ENCODE results near the gene ARHGEF38.

The ARHGEF38 gene

GRCh38 chr4:105594099-105595010, 41.9 kb downstream of the ARHGEF38 start:
- H3K4me1 ChIP-seq (ENCODE audit: control insufficient read depth, insufficient read depth, low read length, poor library complexity, severe bottlenecking): no peaks in the 10 kb centered on the region
- 100% methylated on average over 1 of the region's 7 CpGs for WGBS, 2 experiments (ENCODE audit: insufficient coverage in 2 of 2)
- no peaks in the 10 kb centered on the region for H3K36me3 ChIP-seq (ENCODE audit: control insufficient read depth, insufficient read depth, low read length)
- H3K4me3 ChIP-seq (ENCODE audit: extremely low read depth, insufficient read depth, low read length, poor library complexity, severe bottlenecking): no peak overlapping the region
- no peaks in the 10 kb centered on the region for H3K9me3 ChIP-seq (ENCODE audit: control insufficient read depth, low read length)
- H3K27ac ChIP-seq (ENCODE audit: low read depth, low read length, severe bottlenecking): no peak overlapping the region

DNA sequence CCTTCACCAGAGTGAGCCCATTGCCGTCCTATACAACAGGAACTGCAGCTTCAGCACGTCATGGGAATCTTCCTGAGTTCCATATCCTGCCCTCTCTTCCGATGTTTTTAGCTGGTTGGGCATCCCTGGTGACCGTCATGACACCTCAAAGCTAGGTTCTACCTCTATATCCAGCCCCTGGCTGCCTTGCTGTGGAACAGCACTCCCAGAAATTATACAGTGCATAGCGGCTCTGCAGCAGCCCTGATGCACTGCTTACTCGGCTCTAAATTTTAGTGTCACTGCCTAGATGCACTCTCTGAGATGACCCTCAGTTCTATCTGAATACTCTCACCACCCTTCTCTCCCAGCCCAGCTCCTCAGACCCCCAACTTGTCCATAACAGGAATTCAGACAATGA, 44.3 kb downstream of the ARHGEF38 start:
- H3K9me3 ChIP-seq (ENCODE audit: control insufficient read depth, low read length): no peaks in the 10 kb centered on the region
- no peaks in the 10 kb centered on the region for H3K4me1 ChIP-seq (ENCODE audit: control insufficient read depth, insufficient read depth, low read length, poor library complexity, severe bottlenecking)
- no peak overlapping the region for H3K27ac ChIP-seq (ENCODE audit: low read depth, low read length, severe bottlenecking)
- WGBS, 2 experiments (ENCODE audit: insufficient coverage in 2 of 2): 75 to 79% methylated on average over 5 to 6 of the region's 6 CpGs
- no peaks in the 10 kb centered on the region for H3K36me3 ChIP-seq (ENCODE audit: control insufficient read depth, insufficient read depth, low read length)
- H3K4me3 ChIP-seq (ENCODE audit: extremely low read depth, insufficient read depth, low read length, poor library complexity, severe bottlenecking): no peak overlapping the region

DNA sequence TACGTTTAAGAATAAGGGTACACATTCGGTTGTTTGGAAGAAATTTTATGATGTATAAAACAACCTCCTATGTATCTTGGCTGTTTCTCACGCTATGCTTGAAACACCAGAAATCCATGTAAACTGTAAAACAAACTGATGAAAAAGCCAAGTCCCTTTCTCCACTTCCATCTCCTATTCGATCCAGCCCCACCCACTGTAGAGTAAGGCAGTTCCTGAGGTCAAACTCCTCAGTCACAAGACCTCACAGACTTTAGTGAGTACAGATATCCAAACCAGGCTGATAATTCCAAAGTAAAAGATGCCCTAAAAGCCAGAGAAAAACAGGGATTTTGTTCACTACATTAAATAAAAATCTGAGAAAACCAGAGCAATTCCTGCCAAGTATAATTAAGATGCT, 45.6 kb downstream of the ARHGEF38 start:
- H3K4me1 ChIP-seq (ENCODE audit: control insufficient read depth, insufficient read depth, low read length, poor library complexity, severe bottlenecking): no peaks in the 10 kb centered on the region
- no peak overlapping the region for H3K4me3 ChIP-seq (ENCODE audit: extremely low read depth, insufficient read depth, low read length, poor library complexity, severe bottlenecking)
- WGBS, 2 experiments (ENCODE audit: insufficient coverage in 2 of 2): 83 to 100% methylated on average over 1 of the region's 4 CpGs
- no peaks in the 10 kb centered on the region for H3K36me3 ChIP-seq (ENCODE audit: control insufficient read depth, insufficient read depth, low read length)
- H3K9me3 ChIP-seq (ENCODE audit: control insufficient read depth, low read length): no peaks in the 10 kb centered on the region
- H3K27ac ChIP-seq (ENCODE audit: low read depth, low read length, severe bottlenecking): no peak overlapping the region

- H3K4me1 ChIP-seq (ENCODE audit: control insufficient read depth, insufficient read depth, low read length, poor library complexity, severe bottlenecking): no peaks in the 10 kb centered on the region
- no peaks in the 10 kb centered on the region for H3K9me3 ChIP-seq (ENCODE audit: control insufficient read depth, low read length)
- no peaks in the 10 kb centered on the region for H3K36me3 ChIP-seq (ENCODE audit: control insufficient read depth, insufficient read depth, low read length)
- no CpG with 5 or more reads among the region's 1 CpG for WGBS, 2 experiments (ENCODE audit: insufficient coverage in 2 of 2)
- H3K4me3 ChIP-seq (ENCODE audit: extremely low read depth, insufficient read depth, low read length, poor library complexity, severe bottlenecking): no peak overlapping the region
- no peak overlapping the region for H3K27ac ChIP-seq (ENCODE audit: low read depth, low read length, severe bottlenecking)
Measured at GRCh38 chr4:105598787-105599186, 46.4 kb downstream of the ARHGEF38 start.

DNA sequence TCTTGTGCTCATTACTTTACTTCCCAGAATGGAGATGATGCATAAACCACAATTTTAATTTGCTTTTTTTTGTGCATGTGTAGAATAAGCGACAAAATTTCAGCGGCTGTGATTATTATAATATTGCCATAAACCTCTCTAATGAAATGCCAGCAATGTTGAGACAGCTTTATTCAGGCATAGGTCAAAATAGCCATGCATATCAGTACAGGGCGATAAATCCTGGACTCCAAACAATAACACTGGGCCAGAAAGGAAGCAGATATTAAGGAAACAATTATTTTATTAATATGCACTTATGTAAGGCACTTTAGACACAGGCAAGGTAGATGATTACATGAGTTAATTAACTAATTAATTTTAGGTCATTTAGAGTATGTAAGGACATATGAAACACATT, 47.1 kb downstream of the ARHGEF38 start:
- Histone ChIP-seq H3K4me3 (ENCODE audit: extremely low read depth, insufficient read depth, low read length, poor library complexity, severe bottlenecking) (no peak overlapping the region), H3K4me1 (ENCODE audit: control insufficient read depth, insufficient read depth, low read length, poor library complexity, severe bottlenecking) (no peaks in the 10 kb centered on the region), H3K9me3 (ENCODE audit: control insufficient read depth, low read length) (no peaks in the 10 kb centered on the region), H3K36me3 (ENCODE audit: control insufficient read depth, insufficient read depth, low read length) (no peaks in the 10 kb centered on the region), H3K27ac (ENCODE audit: low read depth, low read length, severe bottlenecking) (no peak overlapping the region)
- no CpG with 5 or more reads among the region's 3 CpGs for WGBS, 2 experiments (ENCODE audit: insufficient coverage in 2 of 2)

GRCh38 chr4:105599932-105600655, 47.7 kb downstream of the ARHGEF38 start:
- H3K36me3 ChIP-seq (ENCODE audit: control insufficient read depth, insufficient read depth, low read length): no peaks in the 10 kb centered on the region
- WGBS, 2 experiments (ENCODE audit: insufficient coverage in 2 of 2): 63 to 80% methylated on average over 1 of the region's 3 CpGs
- no peak overlapping the region for H3K27ac ChIP-seq (ENCODE audit: low read depth, low read length, severe bottlenecking)

GRCh38 chr4:105600951-105601350, 48.5 kb downstream of the ARHGEF38 start:
- no peak overlapping the region for H3K27ac ChIP-seq (ENCODE audit: low read depth, low read length, severe bottlenecking)
- peaks cover 3% of the 10 kb centered on the region for H3K4me1 ChIP-seq (ENCODE audit: control insufficient read depth, insufficient read depth, low read length, poor library complexity, severe bottlenecking)
- whole genome bisulfite sequencing, 2 experiments (ENCODE audit: insufficient coverage in 2 of 2): no CpG with 5 or more reads among the region's 1 CpG
- no peaks in the 10 kb centered on the region for H3K9me3 ChIP-seq (ENCODE audit: control insufficient read depth, low read length)
- H3K36me3 ChIP-seq (ENCODE audit: control insufficient read depth, insufficient read depth, low read length): no peaks in the 10 kb centered on the region
- no peak overlapping the region for H3K4me3 ChIP-seq (ENCODE audit: extremely low read depth, insufficient read depth, low read length, poor library complexity, severe bottlenecking)

More at GRCh38 chr4:105599932-105600655, 47.7 kb downstream of the ARHGEF38 start:
- no peaks in the 10 kb centered on the region for H3K4me1 ChIP-seq (ENCODE audit: control insufficient read depth, insufficient read depth, low read length, poor library complexity, severe bottlenecking)
- no peaks in the 10 kb centered on the region for H3K9me3 ChIP-seq (ENCODE audit: control insufficient read depth, low read length)
- no peak overlapping the region for H3K4me3 ChIP-seq (ENCODE audit: extremely low read depth, insufficient read depth, low read length, poor library complexity, severe bottlenecking)

GRCh38 chr4:105601406-105601805, 49.0 kb downstream of the ARHGEF38 start:
- Histone ChIP-seq H3K4me1 (ENCODE audit: control insufficient read depth, insufficient read depth, low read length, poor library complexity, severe bottlenecking) (peaks cover 3% of the 10 kb centered on the region), H3K9me3 (ENCODE audit: control insufficient read depth, low read length) (no peaks in the 10 kb centered on the region), H3K27ac (ENCODE audit: low read depth, low read length, severe bottlenecking) (no peak overlapping the region), H3K36me3 (ENCODE audit: control insufficient read depth, insufficient read depth, low read length) (no peaks in the 10 kb centered on the region), H3K4me3 (ENCODE audit: extremely low read depth, insufficient read depth, low read length, poor library complexity, severe bottlenecking) (no peak overlapping the region)
- 86 to 100% methylated on average over 1 of the region's 1 CpG for WGBS, 2 experiments (ENCODE audit: insufficient coverage in 2 of 2)

DNA sequence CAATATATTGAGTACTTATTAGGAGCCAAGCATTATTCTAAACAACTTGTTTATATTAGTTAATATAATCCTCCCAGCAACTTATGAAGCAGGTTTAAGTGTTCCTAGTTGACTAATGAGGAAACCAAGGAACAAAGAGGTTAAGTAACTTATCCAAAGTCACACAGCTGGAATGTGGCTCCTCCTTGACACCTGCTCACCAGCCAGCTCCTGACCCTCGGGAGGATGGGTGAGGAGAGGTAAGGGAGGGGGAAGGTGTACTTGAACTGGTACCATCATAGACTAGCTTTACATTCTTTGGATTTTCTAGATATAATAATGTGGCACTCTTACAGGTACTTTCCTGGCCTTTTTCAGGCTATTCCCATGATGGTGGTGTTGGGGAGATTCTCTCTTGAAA, 50.7 kb downstream of the ARHGEF38 start:
- Histone ChIP-seq H3K4me1 (ENCODE audit: control insufficient read depth, insufficient read depth, low read length, poor library complexity, severe bottlenecking) (peaks cover 3% of the 10 kb centered on the region), H3K36me3 (ENCODE audit: control insufficient read depth, insufficient read depth, low read length) (no peaks in the 10 kb centered on the region), H3K4me3 (ENCODE audit: extremely low read depth, insufficient read depth, low read length, poor library complexity, severe bottlenecking) (no peak overlapping the region), H3K27ac (ENCODE audit: low read depth, low read length, severe bottlenecking) (no peak overlapping the region), H3K9me3 (ENCODE audit: control insufficient read depth, low read length) (no peaks in the 10 kb centered on the region)
- no CpG with 5 or more reads among the region's 1 CpG for WGBS, 2 experiments (ENCODE audit: insufficient coverage in 2 of 2)

- no peak overlapping the region for H3K27ac ChIP-seq (ENCODE audit: low read depth, low read length, severe bottlenecking)
- H3K9me3 ChIP-seq (ENCODE audit: control insufficient read depth, low read length): no peaks in the 10 kb centered on the region
- peaks cover 3% of the 10 kb centered on the region for H3K4me1 ChIP-seq (ENCODE audit: control insufficient read depth, insufficient read depth, low read length, poor library complexity, severe bottlenecking)
- H3K4me3 ChIP-seq (ENCODE audit: extremely low read depth, insufficient read depth, low read length, poor library complexity, severe bottlenecking): no peak overlapping the region
- 20% methylated on average over 1 of the region's 1 CpG; no CpG with 5 or more reads in 1 of the 2 experiments for WGBS, 2 experiments (ENCODE audit: insufficient coverage in 2 of 2)
- no peaks in the 10 kb centered on the region for H3K36me3 ChIP-seq (ENCODE audit: control insufficient read depth, insufficient read depth, low read length)
Measured at GRCh38 chr4:105605493-105605892, 53.1 kb downstream of the ARHGEF38 start.

- no peak overlapping the region for H3K4me3 ChIP-seq (ENCODE audit: extremely low read depth, insufficient read depth, low read length, poor library complexity, severe bottlenecking)
- WGBS, 2 experiments (ENCODE audit: insufficient coverage in 2 of 2): 88 to 100% methylated on average over 2 of the region's 2 CpGs
- no peaks in the 10 kb centered on the region for H3K9me3 ChIP-seq (ENCODE audit: control insufficient read depth, low read length)
- no peak overlapping the region for H3K27ac ChIP-seq (ENCODE audit: low read depth, low read length, severe bottlenecking)
- no peaks in the 10 kb centered on the region for H3K36me3 ChIP-seq (ENCODE audit: control insufficient read depth, insufficient read depth, low read length)
- H3K4me1 ChIP-seq (ENCODE audit: control insufficient read depth, insufficient read depth, low read length, poor library complexity, severe bottlenecking): peaks cover 3% of the 10 kb centered on the region
Measured at GRCh38 chr4:105607876-105608275, 55.5 kb downstream of the ARHGEF38 start.
